GM19025 (cell line): ENCODE measurements around the gene CPXM2.

ENCODE experiments used
- ATAC-seq: cut with Tn5 transposase; IDR thresholded peaks from one replicate; pipeline ENCODE4 v1.9.1; 2021; ENCODE audit warnings: mild to moderate bottlenecking, low read depth, moderate library complexity; ENCODE audit not compliant: unreplicated experiment

The CPXM2 gene

DNA sequence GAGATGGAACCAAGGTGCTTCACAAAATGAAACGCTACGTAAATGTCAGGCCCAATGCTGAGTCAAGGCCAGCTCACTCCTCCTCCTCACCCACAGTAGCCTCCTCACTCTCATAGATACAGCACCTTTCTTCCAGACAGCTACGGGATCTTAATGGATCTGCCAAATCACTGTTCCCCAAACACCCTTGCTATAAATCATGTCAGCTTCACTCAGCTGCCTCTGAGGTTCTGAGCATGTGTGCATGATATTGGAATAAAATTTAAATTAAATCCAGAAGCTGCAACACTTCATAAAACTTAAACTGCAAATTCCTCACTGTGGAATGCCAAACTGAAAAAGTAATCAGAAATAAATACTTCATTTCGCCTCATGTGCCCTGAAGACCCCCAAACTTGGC, 14.7 kb upstream of the CPXM2 start:
- no peak for ATAC-seq

DNA sequence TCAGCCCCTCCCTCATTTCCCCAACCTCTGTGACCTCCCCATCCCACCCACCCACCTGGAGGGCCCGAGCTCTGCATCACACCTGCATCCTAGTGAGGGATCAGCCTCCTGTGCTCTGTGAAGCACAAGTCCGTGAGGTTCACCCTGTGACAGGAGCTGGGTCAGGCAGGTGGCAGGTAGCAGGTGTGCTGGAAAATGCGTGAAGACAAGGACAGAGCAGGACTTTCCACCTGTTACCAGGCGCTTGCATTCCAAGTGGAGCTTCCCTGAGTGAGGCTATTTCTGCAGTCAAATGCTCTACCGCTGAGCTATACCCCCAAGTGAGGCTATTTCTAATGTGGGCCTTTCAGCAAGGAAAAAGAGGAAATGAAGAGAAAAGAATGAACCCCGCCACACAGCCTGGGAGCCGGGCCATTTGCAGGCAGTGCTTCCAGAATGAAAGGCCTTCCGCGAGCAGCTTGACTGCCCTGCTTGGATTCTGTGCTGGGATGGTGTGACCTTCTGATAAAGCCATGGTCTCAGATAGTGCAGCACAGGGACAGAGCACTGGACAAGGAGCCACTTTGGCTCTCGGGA, 13.3 kb upstream of the CPXM2 start:
- ATAC-seq, result no peak

DNA sequence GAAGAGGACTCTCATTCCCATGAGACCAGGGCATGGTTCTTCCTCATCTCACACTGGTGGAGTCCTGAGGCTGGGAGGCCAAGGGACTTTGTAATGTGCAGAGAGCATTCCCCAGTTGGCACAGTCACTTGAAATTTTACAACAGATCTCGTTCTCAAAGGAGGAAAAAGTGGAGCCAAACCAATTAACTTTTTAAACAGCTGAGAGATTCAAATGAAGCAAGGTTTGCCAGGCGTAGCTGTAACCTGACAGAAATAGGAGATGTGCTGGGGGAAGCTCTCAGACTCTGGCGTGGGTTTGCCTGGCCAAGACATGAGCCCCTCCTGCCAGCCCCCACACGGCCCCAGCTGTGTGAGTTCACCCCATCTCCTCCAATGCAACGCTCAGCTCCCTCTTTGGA, 12.0 kb upstream of the CPXM2 start:
- no peak for ATAC-seq

DNA sequence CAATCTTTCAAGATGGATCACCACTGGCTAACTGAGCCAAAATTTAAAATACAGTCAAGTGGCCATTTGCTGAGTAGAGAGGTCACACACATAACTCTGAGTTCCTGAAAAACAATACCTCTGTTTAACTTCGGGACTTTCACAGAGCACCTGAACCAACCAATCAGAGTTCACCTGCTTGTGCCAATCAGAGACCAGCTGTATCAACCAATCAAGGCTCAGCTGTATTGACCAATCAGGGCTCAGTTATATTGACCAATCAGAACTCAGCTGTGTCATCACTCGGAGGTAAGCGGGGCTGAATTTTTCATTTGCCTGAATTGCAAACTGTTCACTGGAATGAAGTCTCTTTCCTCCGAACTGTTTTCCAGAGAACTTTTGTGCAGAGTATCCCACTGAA, 10.0 kb upstream of the CPXM2 start:
- no peak for ATAC-seq

DNA sequence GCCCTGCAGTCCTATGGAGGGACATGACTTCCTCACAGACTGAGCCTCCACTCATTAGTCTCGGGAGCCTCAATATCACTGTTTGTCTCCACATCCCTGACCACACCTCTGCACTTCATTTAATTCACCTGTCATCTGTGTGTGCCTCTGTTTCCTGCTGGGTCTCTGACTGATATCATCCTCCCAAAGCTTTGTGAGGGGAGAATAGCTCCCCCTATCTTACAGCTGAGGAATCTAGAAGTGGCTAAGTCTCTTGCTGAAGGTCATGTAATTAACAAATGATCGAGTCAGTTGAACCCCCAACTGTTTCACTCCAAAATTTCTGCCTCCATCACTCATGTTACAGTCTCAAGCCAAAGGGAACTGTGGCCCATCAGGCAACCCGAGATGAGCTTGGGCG, 5.5 kb upstream of the CPXM2 start:
- no peak for ATAC-seq

DNA sequence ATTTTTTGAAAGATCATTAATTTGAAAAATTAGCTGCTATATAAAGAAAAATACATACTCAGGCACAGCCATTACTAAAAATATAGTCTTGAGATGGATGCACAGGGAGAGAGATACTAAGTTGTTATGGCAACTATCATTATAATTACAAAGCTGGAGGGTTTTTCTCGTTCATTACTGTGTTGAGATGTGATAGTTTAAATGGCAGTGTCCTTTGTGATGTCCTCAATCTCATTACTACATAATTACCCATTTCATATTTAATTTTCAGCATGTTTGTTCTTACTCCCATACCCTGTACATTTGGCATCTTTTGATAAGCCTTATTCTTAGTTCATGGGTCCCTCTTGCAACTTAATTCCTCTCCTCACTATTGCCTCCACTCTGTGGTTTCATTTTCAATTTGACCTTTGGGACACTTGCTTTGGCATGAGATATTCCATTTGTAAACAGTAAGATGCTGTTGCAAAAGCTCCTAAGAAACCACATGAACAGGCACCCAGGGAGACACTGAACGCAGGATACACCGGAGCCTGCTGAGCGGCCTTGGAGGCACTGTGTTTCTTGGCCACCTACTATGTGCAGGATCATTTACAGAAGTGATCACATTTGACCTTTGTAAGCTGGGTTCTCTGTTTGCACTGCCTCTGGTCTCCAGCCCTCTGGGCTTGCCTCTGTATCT, 4.8 kb upstream of the CPXM2 start:
- ATAC-seq, result no peak

DNA sequence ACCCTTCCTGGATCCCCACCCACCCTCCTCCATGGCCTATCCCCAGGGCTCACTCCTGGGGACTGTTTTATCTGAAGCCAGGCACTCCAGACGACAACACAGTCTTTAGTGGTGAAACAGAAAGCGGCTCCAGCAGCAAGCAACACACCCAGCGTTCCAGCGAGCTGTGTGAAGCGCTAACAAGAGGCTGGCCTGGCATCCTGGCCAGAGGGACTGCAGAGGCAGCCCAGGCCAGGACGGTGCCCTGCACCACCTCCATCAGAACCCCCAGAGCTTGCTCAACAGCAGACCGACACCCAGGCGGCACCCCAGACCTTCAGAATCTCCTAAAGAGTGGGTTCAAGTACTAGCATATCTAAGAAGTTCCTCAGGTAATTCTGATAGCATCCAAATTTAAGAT, 2.0 kb upstream of the CPXM2 start:
- no peak for ATAC-seq

DNA sequence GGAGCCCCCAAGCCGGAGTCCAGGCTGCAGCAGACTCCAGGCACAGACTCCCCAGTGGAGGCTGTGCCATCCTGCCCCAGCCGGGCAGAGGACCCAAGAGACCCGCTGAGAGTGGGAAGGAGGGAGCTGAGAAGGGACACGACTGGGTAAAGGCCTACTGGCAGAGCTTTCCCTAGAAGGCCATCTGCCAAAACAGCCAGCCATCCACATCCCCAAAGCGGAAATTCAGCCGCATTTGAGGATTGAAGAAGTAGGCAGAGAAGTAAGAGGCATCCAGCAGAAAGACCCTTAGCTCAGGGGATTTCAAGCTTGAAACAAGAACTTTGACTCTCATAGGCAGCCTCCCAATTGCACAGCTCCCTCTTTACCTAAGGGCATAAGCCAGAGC, 857 bp downstream of the CPXM2 start:
- ATAC-seq, result no peak

DNA sequence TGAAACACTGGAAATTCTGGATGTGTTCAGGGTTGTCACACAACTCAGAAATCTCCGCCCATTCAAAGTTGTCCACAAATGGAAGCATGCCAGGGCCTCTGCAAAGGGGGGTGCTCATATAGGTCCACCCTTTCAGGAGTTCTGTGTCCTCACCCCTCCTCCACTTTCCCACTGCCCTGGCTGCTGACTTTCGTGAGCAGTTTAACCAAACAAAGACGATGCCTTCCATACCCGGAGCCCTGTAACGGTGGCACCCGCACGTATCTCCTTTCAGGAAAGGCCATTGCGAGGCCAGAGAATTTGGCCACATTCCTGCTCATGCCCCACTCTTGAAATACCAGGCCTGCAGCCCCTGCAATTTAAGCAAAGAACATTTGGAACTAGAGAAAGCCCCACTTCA, 1.4 kb downstream of the CPXM2 start:
- ATAC-seq, result no peak

DNA sequence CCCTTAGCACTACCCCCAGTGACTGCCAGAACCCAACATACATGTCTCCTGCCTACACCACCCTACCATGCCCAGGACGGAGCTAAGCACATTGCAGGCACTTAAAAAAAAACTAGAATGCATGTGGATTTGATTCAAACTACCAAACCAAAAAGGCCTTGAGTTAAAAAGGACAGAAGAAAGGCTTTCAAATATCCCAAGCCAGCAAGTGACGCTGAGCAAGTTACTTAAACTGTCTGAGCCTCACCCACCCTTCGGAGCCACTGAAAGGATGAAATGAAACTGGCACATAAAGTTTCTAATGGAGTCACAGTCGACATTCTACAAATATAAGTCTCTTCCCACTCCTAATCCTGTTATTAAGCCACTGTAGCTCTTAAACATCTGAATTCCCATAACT, 1.8 kb downstream of the CPXM2 start:
- ATAC-seq, result no peak

DNA sequence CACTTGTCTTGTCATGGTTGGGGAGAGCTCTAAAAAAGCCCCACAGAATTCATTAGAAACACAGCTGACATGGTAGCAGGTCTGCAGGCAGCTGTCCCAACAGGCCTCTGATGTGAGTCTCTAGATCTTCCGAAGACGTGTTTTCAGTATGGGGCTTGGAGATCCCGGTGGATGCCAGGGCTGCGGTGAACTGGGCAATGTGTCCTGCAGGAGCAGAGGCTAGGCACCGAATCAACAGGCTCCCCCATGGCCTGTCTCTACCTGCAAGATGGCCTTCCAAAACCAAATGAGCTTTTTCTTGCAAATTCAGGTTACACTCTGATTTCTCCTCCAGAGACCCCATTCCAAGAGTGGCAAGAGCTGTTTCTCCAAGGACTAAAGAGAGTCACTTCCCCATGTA, 2.9 kb downstream of the CPXM2 start:
- no peak for ATAC-seq

DNA sequence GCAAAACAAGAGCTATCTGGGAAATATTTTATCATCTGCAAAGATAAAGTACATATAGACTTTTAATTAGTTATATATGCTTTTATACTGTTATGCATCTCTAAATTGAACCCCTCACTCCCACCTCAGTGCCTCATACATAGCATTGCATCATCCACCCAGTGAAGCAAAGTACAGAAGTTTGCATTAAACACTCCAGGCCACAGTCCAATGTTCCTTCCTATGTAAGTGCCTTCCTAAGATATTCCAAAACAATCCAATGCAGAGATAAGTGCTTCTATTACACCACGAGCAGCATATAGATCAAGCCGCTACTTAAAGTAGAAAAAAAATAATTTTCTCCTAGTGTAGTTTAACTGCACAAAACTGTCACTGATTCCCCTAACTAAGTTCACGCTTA, 3.4 kb downstream of the CPXM2 start:
- no peak for ATAC-seq

DNA sequence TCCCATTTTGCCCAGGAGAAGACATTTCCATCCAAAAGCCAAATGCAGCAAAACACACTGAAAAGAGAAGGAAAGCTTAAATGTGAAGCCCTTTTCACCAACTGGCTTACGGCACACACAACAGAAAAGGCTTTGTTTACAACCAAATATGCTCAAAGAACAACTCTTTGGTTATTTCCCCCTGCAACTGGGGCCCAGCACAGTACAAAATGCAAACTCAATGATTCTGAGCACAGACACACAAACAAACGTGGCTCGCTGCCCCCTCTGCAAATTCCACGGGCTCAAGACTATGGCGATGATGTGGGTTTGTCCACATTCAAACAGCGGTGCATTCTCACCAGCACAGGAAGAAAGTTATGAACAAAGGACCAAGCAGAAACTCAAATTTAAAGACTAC, 5.3 kb downstream of the CPXM2 start:
- ATAC-seq, result no peak

DNA sequence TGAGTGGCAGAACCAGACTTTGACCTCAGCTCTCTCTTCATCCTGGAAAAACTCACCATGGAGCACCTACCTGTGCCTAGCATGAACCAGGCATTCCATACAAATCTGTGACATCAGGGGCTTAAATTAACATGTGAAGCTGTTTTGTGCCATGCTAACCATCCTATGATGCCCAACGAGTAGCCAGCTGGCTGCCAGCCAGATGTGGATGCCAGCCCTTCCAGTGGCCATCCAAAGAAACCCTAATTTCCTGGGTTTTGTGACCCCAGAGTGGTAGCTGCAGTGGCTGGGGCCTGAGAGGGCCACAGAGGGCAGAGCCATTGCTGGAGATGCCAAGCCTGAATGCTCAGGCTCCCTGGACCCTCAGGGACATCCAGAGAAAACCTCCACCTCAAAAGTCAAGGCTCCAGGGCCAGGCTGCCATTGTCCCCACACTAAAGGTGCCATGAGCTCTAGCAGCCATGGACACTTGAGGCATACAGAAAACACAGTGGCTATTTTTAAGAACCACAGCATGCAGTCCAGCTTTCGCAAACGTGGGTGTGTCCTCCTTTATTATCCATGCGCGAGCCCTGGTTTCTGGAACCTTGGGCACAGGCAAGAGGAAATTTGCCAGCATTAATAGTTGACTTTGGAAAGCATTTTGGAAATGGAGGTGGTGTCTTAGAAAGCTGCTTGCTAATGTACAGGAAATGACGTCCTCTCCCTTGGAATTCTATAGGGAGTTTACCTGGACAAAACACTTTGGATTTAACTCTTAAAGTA, 6.0 kb downstream of the CPXM2 start:
- no peak for ATAC-seq

DNA sequence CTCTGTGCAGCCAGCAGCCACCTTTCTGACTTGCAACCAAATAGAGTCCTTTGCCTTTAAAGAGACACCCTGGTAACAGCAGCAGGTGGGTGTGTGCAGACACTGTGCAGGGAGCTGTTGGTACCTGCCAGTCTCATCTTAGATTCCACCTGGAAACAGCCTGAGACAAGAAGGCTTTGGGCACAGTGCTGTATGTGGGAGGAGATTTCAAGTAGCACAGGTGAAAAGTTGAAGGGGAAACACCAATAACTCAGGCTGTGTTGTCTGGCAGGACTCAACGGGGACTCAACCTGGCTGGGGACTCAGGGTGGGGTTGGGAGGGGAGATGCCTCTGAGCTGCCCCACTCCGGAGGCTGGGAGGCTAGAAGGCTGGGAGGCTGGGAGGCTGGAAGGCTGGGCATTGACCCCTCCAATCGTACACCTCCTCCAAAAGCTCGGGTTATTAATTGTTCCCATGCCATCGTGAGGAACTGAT, 6.7 kb downstream of the CPXM2 start:
- ATAC-seq, result no peak

DNA sequence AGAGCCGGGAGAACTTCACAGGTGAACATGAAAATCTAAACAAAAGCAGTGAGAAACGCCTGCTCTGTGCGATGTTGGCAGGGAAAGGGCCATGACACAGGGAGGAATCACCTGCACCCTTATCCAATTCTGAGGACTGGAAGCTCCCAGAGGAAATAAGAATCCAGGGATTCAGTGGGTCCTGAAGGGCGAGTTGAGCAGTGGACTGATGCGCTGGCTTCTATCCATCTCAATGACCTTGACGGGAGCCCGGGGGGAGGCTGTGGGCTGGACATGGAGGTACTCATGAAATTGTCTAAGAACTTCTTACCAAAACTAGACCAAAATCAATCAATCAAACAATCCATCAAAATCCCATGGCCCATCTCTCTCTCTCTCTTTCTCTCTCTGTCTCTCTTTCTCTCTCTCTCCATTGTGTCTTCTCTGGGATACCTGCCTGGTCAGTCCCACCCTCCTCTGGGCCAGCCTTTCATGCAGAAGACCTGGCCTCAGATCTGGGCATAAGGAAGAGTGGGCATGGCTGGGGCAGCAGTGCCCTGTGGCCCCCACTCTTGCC, 7.2 kb downstream of the CPXM2 start:
- no peak for ATAC-seq

DNA sequence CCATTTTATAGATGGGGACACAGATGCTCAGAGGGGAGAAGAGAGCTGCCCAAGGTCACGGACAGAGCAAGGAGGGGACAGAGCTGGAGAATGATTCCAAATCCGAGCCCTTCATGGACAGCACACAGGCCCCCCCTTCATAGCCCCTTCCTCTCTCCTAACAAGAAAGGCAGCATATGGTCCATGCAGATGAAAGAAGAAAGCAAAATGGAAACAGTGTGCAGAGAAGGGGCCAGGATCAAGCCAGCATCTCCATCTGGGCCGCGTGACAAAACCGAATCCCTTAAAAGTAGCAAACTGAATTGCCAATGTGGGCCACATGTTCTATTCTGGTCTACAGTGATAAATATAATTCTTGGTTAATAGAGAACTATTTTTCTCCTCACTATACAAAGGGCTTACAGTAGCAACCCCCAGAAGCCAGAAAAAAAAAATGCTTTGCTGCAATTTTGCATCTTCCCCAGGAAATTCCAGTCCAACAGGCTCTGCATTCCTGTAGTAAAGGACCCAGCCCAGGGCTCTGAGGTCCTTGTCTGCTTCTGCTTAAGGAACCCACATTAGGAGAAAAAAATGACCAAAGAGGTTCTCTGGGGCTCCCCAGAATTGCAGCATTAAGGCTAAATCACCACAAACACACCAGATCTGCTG, 7.8 kb downstream of the CPXM2 start:
- ATAC-seq, result no peak

DNA sequence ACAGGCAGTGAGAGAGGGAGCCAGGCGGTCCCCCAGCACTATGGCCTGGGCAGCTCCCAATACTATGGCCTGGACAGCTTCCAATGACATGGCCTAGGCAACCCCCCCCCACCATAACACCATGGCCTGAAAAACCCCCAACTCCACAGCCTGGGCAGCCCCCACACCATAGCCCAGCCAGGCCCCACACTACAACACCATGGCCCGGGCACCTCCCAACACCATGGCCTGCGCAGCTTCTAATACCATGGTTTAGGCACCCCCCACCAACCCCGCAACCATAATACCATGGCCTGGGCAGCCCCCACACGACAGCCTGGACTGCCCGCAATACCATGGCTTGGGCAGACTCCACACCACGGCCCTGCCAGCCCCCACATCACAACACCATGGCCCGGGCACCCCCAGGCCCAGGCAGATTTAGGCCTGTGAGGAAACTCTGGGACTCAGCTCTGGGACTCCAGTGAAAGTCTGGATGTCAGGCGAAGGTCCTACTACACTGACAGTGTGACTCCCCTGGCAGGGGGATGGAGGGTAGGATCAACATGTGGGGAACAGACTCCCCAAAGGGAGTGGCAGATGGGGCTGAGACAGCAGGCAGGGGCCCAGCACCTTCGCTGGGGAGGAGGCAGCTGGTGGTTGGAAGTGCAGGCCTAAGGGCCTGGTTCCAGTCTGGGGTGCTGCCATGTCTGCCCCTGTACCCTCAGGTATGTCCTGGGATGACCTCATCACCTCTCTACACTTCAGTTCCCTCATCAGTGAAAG, 8.7 kb downstream of the CPXM2 start:
- ATAC-seq, result no peak

DNA sequence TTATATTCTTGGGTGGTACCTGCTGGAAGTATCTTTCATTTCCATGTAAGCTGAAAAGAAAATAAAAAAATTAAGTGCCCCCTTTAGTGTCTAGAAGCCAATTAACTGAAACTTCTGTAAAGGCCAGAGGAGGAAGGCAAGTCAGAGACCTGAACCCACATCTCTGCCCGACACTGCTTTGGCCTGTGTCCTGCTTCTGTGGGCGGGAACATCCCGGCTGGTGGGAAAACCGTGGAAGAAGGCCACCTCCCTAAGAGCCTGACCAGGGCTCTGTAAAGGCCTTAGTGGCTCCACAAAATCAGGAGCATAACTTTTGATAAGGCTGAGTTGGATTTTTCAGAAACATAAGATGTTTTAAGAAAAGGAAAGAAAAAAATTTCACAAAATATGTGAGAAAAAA, 9.4 kb downstream of the CPXM2 start:
- no peak for ATAC-seq

DNA sequence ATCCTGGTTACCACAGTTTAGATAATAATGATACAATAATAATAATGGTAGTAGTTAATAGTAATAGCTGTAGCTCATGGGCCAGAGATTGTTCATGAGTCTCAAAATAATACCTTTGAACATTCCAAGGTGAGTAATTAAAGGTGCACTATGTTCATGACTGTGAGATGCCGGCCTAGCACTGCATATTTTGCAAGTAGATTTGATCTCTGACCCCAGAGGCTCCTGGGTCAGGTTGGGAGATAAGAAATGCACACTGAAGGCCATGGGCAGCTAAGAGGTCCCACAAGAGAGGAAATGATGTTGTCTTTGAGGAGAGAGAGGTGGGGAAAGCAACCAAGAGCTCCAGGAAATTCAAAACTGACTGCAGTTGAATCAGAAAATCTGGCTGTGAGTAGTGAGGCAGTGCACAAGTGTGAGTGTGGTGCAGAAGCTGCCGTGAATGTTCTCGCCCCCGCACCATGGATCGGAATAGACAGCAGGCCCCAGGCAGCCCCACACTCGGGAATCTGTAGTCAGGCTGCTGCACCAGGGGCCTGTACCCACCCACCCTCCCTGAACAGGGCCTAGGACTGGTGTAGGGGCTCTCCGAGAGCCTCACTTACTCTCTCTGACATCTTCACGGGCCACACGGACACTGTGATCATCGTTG, 11.9 kb downstream of the CPXM2 start:
- no peak for ATAC-seq
